Hepatocyte (in vitro differentiated cells): Measurements from ENCODE around the gene COG1. TPM values are rescaled to one million over a fixed set of nuclear protein-coding genes. Genes with fewer than 3 reads are reported as not detected.

Source experiments
- DNase-seq: peaks from one replicate; pipeline ENCODE4 v3.0.0-alpha.2; 2016; ENCODE audit warnings: low spot score
- H2AFZ ChIP-seq: fragments of 200-600 bp; sonication (generic); 2 replicates; pipeline ENCODE4 v1.6.0; 2016; ENCODE audit warnings: antibody characterized with exemption, mild to moderate bottlenecking
- H3K27ac ChIP-seq: fragments of 200-600 bp; sonication (generic); 2 replicates; pipeline ENCODE4 v1.5.1; 2016; ENCODE audit warnings: mild to moderate bottlenecking
- H3K27me3 ChIP-seq: fragments of 200-600 bp; sonication (generic); 2 replicates; pipeline ENCODE4 v1.6.1; 2016
- H3K36me3 ChIP-seq: fragments of 200-600 bp; sonication (generic); replicated peaks from 2 replicates; pipeline ENCODE4 v1.5.1; 2016; ENCODE audit warnings: low read depth; ENCODE audit not compliant: insufficient read depth
- H3K4me1 ChIP-seq: fragments of 200-600 bp; sonication (generic); 2 replicates; pipeline ENCODE4 v1.5.1; 2016; ENCODE audit warnings: mild to moderate bottlenecking, moderate library complexity; ENCODE audit not compliant: insufficient read depth
- H3K4me2 ChIP-seq: fragments of 200-600 bp; sonication (generic); 2 replicates; pipeline ENCODE4 v1.6.0; 2016
- H3K4me3 ChIP-seq: fragments of 200-600 bp; sonication (generic); 2 replicates; pipeline ENCODE4 v1.5.1; 2016; ENCODE audit warnings: mild to moderate bottlenecking
- H3K79me2 ChIP-seq: fragments of 200-600 bp; sonication (generic); 2 replicates; pipeline ENCODE4 v1.6.0; 2017; ENCODE audit warnings: mild to moderate bottlenecking
- H3K9me2 ChIP-seq: fragments of 200-600 bp; sonication (generic); replicated peaks from 2 replicates; pipeline ENCODE4 v1.6.0; 2017; ENCODE audit warnings: mild to moderate bottlenecking; ENCODE audit not compliant: insufficient read depth
- H3K9me3 ChIP-seq: fragments of 200-600 bp; sonication (generic); 2 replicates; pipeline ENCODE4 v1.5.1; 2016; ENCODE audit warnings: low read depth, mild to moderate bottlenecking
- H4K20me1 ChIP-seq: fragments of 200-600 bp; sonication (generic); 2 replicates; pipeline ENCODE4 v1.6.0; 2016; ENCODE audit warnings: mild to moderate bottlenecking; ENCODE audit not compliant: insufficient read depth, poor library complexity, severe bottlenecking
- EZH2 ChIP-seq: fragments of 200-600 bp; sonication (generic); IDR thresholded peaks from 2 replicates; pipeline ENCODE4 v1.6.1; 2016; ENCODE audit warnings: antibody characterized with exemption, mild to moderate bottlenecking, borderline replicate concordance
- EZH2phosphoT487 ChIP-seq: fragments of 200-600 bp; sonication (generic); IDR thresholded peaks from one replicate; pipeline ENCODE4 v1.6.1; 2018; ENCODE audit warnings: antibody characterized with exemption, mild to moderate bottlenecking, low read depth, moderate library complexity; ENCODE audit not compliant: unreplicated experiment, severe bottlenecking
- WGBS: methylation state at CpG from one replicate; pipeline ENCODE4 v1.1.6; 2016; ENCODE audit warnings: low lambda C conversion rate; ENCODE audit errors: missing lambda C conversion rate; 5-methylcytosine and 5-hydroxymethylcytosine counted together
- polyA plus RNA-seq: library from polyadenylated mRNA; unstranded; fragments of >200 nt; fragmentation: Nextera tagmentation; extraction: Ambion mirVana; gene quantifications from 2 replicates; pipeline ENCODE4 v1.2.1, GENCODE V29; 2016
- total RNA-seq: library from RNA; depleted of rRNA; stranded (reverse); fragments of >200 nt; gene quantifications from 2 replicates; pipeline ENCODE4 v1.2.3, GENCODE V29; 2014
- TF ChIP-seq, protein P1 (sequence below): fragments of 200-600 bp; sonication (generic); IDR thresholded peaks from 2 replicates; pipeline ENCODE4 v1.5.1; 2016; ENCODE audit warnings: antibody characterized with exemption, mild to moderate bottlenecking; ENCODE audit not compliant: poor library complexity

Gene COG1
- total and polyA plus RNA-seq, 2 experiments from 2014 or later, result 19.6 to 26.8 TPM

DNA sequence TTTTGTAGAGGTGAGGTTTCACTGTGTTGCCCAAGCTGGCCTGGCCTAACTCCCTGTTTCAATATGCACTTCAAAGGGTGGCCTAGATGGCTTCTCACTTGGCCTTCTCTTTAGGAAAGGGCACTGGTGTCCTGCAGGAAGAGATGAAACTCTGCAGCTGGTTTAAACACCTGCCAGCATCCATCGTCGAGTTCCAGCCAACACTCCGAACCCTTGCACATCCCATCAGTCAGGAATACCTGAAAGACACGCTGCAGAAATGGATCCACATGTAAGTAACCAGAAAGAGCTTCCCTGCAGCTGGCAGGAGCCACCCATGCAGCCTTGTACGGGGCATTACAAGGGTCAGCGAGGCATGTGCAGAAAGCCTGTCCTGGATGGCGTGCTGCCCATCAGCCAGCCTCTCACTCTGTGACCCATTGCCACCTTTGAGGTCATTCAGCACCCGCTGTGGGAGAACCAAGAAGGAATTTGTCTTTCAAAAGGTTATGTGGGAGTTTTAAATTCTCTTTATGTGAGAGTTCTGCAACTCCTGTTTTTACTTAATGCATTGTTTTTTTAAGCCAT lies 7.0 kb downstream of the COG1 start:
- WGBS, result 99% methylated on average over 8 of the region's 8 CpGs
- DNase-seq, result no peak
- H3K4me2 ChIP-seq, result no peak overlapping the region
- peaks cover 3% of the 10 kb centered on the region for H3K36me3 ChIP-seq
- H3K9me3 ChIP-seq, result no peaks in the 10 kb centered on the region
- H4K20me1 ChIP-seq, result no peaks in the 10 kb centered on the region
- H3K4me1 ChIP-seq, result peaks cover 20% of the 10 kb centered on the region
- no peak overlapping the region for H3K4me3 ChIP-seq
- no peak overlapping the region for H3K27ac ChIP-seq
- H3K27me3 ChIP-seq, result no peaks in the 10 kb centered on the region
- no peaks in the 10 kb centered on the region for H3K9me2 ChIP-seq
- TF ChIP-seq, protein P1, sequence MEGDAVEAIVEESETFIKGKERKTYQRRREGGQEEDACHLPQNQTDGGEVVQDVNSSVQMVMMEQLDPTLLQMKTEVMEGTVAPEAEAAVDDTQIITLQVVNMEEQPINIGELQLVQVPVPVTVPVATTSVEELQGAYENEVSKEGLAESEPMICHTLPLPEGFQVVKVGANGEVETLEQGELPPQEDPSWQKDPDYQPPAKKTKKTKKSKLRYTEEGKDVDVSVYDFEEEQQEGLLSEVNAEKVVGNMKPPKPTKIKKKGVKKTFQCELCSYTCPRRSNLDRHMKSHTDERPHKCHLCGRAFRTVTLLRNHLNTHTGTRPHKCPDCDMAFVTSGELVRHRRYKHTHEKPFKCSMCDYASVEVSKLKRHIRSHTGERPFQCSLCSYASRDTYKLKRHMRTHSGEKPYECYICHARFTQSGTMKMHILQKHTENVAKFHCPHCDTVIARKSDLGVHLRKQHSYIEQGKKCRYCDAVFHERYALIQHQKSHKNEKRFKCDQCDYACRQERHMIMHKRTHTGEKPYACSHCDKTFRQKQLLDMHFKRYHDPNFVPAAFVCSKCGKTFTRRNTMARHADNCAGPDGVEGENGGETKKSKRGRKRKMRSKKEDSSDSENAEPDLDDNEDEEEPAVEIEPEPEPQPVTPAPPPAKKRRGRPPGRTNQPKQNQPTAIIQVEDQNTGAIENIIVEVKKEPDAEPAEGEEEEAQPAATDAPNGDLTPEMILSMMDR, result no peak
- no peak for TF ChIP-seq EZH2
- peaks cover 9% of the 10 kb centered on the region for H3K79me2 ChIP-seq
- H2AFZ ChIP-seq, result no peak overlapping the region

DNA sequence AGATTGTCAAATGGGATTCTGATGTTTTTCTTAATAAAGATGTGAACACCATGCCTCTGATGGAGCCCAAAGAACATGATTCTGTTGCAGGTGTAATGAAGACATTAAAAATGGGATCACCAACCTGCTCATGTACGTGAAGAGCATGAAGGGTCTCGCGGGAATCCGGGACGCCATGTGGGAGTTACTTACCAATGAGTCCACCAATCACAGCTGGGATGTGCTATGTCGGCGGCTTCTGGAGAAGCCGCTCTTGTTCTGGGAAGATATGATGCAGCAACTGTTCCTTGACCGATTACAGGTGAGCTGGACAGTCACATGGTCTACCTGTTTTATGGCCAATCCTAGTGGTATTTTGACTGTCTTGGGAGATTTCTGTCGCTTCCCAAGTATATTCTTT lies 7.6 kb downstream of the COG1 start:
- 95% methylated on average over 10 of the region's 10 CpGs for WGBS
- H3K36me3 ChIP-seq, result peaks cover 3% of the 10 kb centered on the region

DNA sequence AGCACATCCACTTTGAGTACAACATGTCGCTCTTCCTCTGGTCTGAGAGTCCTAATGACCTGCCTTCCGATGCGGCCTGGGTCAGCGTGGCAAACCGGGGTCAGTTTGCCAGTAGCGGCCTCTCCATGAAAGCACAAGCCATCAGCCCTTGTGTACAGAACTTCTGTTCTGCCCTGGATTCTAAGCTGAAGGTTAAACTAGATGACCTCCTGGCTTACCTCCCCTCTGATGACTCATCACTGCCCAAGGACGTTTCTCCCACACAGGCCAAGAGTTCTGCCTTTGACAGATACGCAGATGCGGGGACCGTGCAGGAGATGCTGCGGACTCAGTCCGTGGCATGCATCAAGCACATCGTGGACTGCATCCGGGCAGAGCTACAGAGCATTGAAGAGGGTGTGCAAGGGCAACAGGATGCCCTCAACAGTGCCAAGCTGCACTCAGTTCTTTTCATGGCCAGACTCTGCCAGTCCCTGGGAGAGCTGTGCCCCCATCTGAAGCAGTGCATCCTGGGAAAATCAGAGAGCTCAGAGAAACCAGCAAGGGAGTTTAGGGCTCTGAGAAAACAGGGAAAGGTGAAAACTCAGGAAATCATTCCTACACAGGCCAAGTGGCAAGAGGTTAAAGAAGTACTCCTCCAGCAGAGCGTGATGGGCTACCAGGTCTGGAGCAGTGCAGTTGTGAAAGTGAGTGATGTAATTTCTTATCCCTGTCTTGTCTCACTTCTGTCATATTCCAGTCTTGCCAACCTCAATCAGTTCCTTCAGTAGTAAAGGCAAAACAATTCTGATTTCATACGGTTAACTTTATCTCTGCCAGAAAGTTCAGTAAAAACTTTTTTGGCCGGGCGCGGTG lies 8.6 kb downstream of the COG1 start:
- no peaks in the 10 kb centered on the region for H3K27me3 ChIP-seq
- 77% methylated on average over 19 of the region's 19 CpGs for WGBS
- no peak overlapping the region for H3K4me3 ChIP-seq
- no peak for DNase-seq
- H3K79me2 ChIP-seq, result no peaks in the 10 kb centered on the region
- peaks cover 3% of the 10 kb centered on the region for H3K36me3 ChIP-seq
- H3K9me2 ChIP-seq, result no peaks in the 10 kb centered on the region
- no peak overlapping the region for H3K27ac ChIP-seq
- TF ChIP-seq EZH2phosphoT487 (no peak), EZH2 (no peak)
- TF ChIP-seq, protein P1, result no peak
- H2AFZ ChIP-seq, result no peak overlapping the region
- no peak overlapping the region for H3K4me2 ChIP-seq
- H3K4me1 ChIP-seq, result peaks cover 20% of the 10 kb centered on the region
- no peaks in the 10 kb centered on the region for H3K9me3 ChIP-seq
- no peaks in the 10 kb centered on the region for H4K20me1 ChIP-seq

More for the DNA sequence above, 7.6 kb downstream of the COG1 start:
- H2AFZ ChIP-seq, result no peak overlapping the region
- H4K20me1 ChIP-seq, result no peaks in the 10 kb centered on the region
- H3K4me3 ChIP-seq, result no peak overlapping the region
- H3K9me2 ChIP-seq, result no peaks in the 10 kb centered on the region
- no peak for TF ChIP-seq EZH2phosphoT487
- TF ChIP-seq EZH2, result no peak
- TF ChIP-seq, protein P1, result no peak
- H3K79me2 ChIP-seq, result peaks cover 3% of the 10 kb centered on the region
- H3K27me3 ChIP-seq, result no peaks in the 10 kb centered on the region
- H3K9me3 ChIP-seq, result no peaks in the 10 kb centered on the region
- H3K27ac ChIP-seq, result no peak overlapping the region
- DNase-seq, result no peak
- H3K4me1 ChIP-seq, result peaks cover 20% of the 10 kb centered on the region
- H3K4me2 ChIP-seq, result no peak overlapping the region
